ENCODE data around the gene FBXL20. TPM values are rescaled to one million over a fixed set of nuclear protein-coding genes. Genes with fewer than 3 reads are reported as not detected.

The FBXL20 gene
- total and polyA plus RNA-seq, 4 donors: 1.6 to 8.4 (median 5.2) TPM

DNA sequence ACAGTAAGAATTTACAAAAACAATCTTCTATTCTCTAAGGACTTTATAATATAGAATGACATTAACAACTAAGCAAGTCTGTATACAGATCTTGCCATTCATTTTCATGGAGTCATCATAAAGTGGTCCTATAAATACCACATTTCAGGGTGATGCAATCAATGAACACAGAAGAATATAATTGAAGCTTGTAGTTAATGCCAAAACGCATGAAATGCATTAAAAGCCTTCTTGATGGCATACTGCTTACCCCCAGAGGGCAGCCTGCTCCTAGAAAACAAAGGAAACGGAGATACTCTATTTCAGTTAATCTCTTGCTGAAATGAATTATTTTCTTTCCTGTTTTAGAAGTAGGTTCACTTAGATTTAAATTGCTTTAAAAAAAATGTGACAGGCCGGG, 130.5 kb downstream of the FBXL20 start:
- Histone ChIP-seq H3K9me3 (ENCODE audit: control insufficient read depth in 4 of 4, low read length in 3 of 4) (no peaks in the 10 kb centered on the region), H3K4me1 (ENCODE audit: control insufficient read depth in 4 of 4, insufficient read depth in 4 of 4, low read length in 3 of 4) (no peaks in the 10 kb centered on the region), H3K9ac (ENCODE audit: low read depth in 1 of 2, low read length in 2 of 2) (no peak overlapping the region), H3K27me3 (ENCODE audit: control insufficient read depth in 4 of 4, insufficient read depth in 4 of 4, low read length in 3 of 4) (no peaks in the 10 kb centered on the region), H3K27ac (ENCODE audit: low read depth in 1 of 2, low read length in 2 of 2) (no peak overlapping the region), H3K4me3 (ENCODE audit: low read depth in 1 of 3, low read length in 3 of 3) (no peak overlapping the region), H3K36me3 (ENCODE audit: control insufficient read depth in 4 of 4, insufficient read depth in 3 of 4, low read depth in 1 of 4, low read length in 3 of 4) (peaks cover 3 to 20% (median 14%) of the 10 kb centered on the region in 4 donors)
- 45% methylated on average over 3 of the region's 3 CpGs for WGBS
- no peak for DNase-seq (ENCODE audit: low spot score)
- TF ChIP-seq, protein P1, sequence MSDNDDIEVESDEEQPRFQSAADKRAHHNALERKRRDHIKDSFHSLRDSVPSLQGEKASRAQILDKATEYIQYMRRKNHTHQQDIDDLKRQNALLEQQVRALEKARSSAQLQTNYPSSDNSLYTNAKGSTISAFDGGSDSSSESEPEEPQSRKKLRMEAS (IDR thresholded peaks at IDR 0.05): no peak
- no peak for TF ChIP-seq YY1 (IDR thresholded peaks at IDR 0.05)
- peak; percentile 72 to 76 for TF ChIP-seq RAD21 (IDR thresholded peaks at IDR 0.05)
- no peak for TF ChIP-seq HNF4G (IDR thresholded peaks at IDR 0.05)
- no peak for TF ChIP-seq JUND (IDR thresholded peaks at IDR 0.05)
- no peak for TF ChIP-seq EGR1 (IDR thresholded peaks at IDR 0.05; ENCODE audit: low read depth in 2 of 2)
- TF ChIP-seq NR2F2 (IDR thresholded peaks at IDR 0.05): no peak
- TF ChIP-seq, protein P2, sequence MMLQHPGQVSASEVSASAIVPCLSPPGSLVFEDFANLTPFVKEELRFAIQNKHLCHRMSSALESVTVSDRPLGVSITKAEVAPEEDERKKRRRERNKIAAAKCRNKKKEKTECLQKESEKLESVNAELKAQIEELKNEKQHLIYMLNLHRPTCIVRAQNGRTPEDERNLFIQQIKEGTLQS (IDR thresholded peaks at IDR 0.05): no peak
- TF ChIP-seq, protein P3, sequence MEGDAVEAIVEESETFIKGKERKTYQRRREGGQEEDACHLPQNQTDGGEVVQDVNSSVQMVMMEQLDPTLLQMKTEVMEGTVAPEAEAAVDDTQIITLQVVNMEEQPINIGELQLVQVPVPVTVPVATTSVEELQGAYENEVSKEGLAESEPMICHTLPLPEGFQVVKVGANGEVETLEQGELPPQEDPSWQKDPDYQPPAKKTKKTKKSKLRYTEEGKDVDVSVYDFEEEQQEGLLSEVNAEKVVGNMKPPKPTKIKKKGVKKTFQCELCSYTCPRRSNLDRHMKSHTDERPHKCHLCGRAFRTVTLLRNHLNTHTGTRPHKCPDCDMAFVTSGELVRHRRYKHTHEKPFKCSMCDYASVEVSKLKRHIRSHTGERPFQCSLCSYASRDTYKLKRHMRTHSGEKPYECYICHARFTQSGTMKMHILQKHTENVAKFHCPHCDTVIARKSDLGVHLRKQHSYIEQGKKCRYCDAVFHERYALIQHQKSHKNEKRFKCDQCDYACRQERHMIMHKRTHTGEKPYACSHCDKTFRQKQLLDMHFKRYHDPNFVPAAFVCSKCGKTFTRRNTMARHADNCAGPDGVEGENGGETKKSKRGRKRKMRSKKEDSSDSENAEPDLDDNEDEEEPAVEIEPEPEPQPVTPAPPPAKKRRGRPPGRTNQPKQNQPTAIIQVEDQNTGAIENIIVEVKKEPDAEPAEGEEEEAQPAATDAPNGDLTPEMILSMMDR (IDR thresholded peaks at IDR 0.05; ENCODE audit: low read depth, low read length, missing input control): peak; percentile 48
- TF ChIP-seq SP1 (IDR thresholded peaks at IDR 0.05): no peak
- no peak for TF ChIP-seq GABPA (IDR thresholded peaks at IDR 0.05 in 1 of 2, conservative IDR thresholded peaks at IDR 0.05 in 1 of 2)
- no peak for TF ChIP-seq HNF4A (conservative IDR thresholded peaks at IDR 0.05)
- no peak for TF ChIP-seq TAF1 (conservative IDR thresholded peaks at IDR 0.05)
- TF ChIP-seq RXRA (IDR thresholded peaks at IDR 0.05): no peak

DNA sequence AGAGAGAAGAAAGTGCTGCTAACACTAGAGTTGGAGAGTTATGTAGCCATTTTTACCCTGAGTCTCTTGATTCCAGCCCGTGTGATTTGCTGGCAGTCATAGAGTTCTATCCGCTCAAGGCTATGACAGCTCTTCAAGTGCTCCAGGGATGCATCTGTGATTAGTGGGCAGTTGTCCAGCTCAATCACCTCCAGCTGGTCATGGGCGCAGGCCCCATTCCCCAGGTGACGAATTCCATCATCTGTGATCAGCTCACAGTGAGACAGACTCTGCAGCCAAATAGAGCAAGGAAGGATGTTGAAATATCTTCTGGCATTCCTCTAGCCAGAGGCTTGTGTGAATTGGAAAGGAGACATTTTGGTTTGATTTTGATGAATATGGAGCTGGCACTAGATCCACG, 137.3 kb downstream of the FBXL20 start:
- no peak overlapping the region for H3K4me3 ChIP-seq (ENCODE audit: low read depth in 1 of 3, low read length in 3 of 3)
- H3K9me3 ChIP-seq (ENCODE audit: control insufficient read depth in 4 of 4, low read length in 3 of 4): no peaks in the 10 kb centered on the region
- peaks cover 6 to 46% (median 28%) of the 10 kb centered on the region in 4 donors for H3K36me3 ChIP-seq (ENCODE audit: control insufficient read depth in 4 of 4, insufficient read depth in 3 of 4, low read depth in 1 of 4, low read length in 3 of 4)
- no peak overlapping the region for H3K27ac ChIP-seq (ENCODE audit: low read depth in 1 of 2, low read length in 2 of 2)
- no peak for DNase-seq (ENCODE audit: low spot score)
- peaks cover 0 to 2% (median 0%) of the 10 kb centered on the region in 4 donors for H3K4me1 ChIP-seq (ENCODE audit: control insufficient read depth in 4 of 4, insufficient read depth in 4 of 4, low read length in 3 of 4)
- TF ChIP-seq YY1 (IDR thresholded peaks at IDR 0.05) (no peak), RAD21 (IDR thresholded peaks at IDR 0.05) (no peak), HNF4G (IDR thresholded peaks at IDR 0.05) (no peak), TAF1 (conservative IDR thresholded peaks at IDR 0.05) (no peak), JUND (IDR thresholded peaks at IDR 0.05) (no peak), GABPA (IDR thresholded peaks at IDR 0.05 in 1 of 2, conservative IDR thresholded peaks at IDR 0.05 in 1 of 2) (no peak), FOXA1 (IDR thresholded peaks at IDR 0.05) (no peak), HNF4A (conservative IDR thresholded peaks at IDR 0.05) (no peak), EGR1 (IDR thresholded peaks at IDR 0.05; ENCODE audit: low read depth in 2 of 2) (no peak)
- TF ChIP-seq, protein P2 (IDR thresholded peaks at IDR 0.05): no peak
- TF ChIP-seq, protein P1 (IDR thresholded peaks at IDR 0.05): no peak
- WGBS: 90% methylated on average over 5 of the region's 5 CpGs
- no peak overlapping the region for H3K9ac ChIP-seq (ENCODE audit: low read depth in 1 of 2, low read length in 2 of 2)
- H3K27me3 ChIP-seq (ENCODE audit: control insufficient read depth in 4 of 4, insufficient read depth in 4 of 4, low read length in 3 of 4): no peaks in the 10 kb centered on the region

DNA sequence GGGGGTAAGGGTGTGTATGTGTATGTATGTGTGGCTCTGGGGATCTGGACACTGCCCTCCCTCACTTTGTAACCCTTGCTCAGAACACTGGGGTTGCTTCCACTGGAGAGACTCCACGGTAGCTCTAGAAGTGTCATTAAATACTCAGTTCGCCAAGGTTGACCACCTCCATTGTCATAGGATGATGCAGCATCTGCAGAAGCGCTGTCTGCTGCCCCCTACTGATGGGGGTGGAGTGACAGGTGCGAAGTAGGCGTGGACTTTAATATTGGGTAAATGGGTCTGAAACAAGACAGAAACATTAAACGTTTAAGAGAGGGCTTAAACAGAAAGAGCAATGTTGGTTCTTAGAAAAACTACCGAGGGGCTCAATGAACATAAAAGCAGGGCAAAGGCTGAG, 140.1 kb downstream of the FBXL20 start:
- Histone ChIP-seq H3K27me3 (ENCODE audit: control insufficient read depth in 4 of 4, insufficient read depth in 4 of 4, low read length in 3 of 4) (no peaks in the 10 kb centered on the region), H3K27ac (ENCODE audit: low read depth in 1 of 2, low read length in 2 of 2) (no peak overlapping the region), H3K36me3 (ENCODE audit: control insufficient read depth in 4 of 4, insufficient read depth in 3 of 4, low read depth in 1 of 4, low read length in 3 of 4) (peaks cover 5 to 42% (median 22%) of the 10 kb centered on the region in 4 donors), H3K4me3 (ENCODE audit: low read depth in 1 of 3, low read length in 3 of 3) (no peak overlapping the region), H3K4me1 (ENCODE audit: control insufficient read depth in 4 of 4, insufficient read depth in 4 of 4, low read length in 3 of 4) (peaks cover 0 to 22% (median 10%) of the 10 kb centered on the region in 4 donors), H3K9ac (ENCODE audit: low read depth in 1 of 2, low read length in 2 of 2) (no peak overlapping the region), H3K9me3 (ENCODE audit: control insufficient read depth in 4 of 4, low read length in 3 of 4) (no peaks in the 10 kb centered on the region)
- no peak for DNase-seq (ENCODE audit: low spot score)
- WGBS: 88% methylated on average over 7 of the region's 7 CpGs
- no peak for TF ChIP-seq TAF1 (conservative IDR thresholded peaks at IDR 0.05)
- TF ChIP-seq EGR1 (IDR thresholded peaks at IDR 0.05; ENCODE audit: low read depth in 2 of 2): no peak
- TF ChIP-seq, protein P3 (IDR thresholded peaks at IDR 0.05; ENCODE audit: low read depth, low read length, missing input control): no peak
- TF ChIP-seq, protein P4, sequence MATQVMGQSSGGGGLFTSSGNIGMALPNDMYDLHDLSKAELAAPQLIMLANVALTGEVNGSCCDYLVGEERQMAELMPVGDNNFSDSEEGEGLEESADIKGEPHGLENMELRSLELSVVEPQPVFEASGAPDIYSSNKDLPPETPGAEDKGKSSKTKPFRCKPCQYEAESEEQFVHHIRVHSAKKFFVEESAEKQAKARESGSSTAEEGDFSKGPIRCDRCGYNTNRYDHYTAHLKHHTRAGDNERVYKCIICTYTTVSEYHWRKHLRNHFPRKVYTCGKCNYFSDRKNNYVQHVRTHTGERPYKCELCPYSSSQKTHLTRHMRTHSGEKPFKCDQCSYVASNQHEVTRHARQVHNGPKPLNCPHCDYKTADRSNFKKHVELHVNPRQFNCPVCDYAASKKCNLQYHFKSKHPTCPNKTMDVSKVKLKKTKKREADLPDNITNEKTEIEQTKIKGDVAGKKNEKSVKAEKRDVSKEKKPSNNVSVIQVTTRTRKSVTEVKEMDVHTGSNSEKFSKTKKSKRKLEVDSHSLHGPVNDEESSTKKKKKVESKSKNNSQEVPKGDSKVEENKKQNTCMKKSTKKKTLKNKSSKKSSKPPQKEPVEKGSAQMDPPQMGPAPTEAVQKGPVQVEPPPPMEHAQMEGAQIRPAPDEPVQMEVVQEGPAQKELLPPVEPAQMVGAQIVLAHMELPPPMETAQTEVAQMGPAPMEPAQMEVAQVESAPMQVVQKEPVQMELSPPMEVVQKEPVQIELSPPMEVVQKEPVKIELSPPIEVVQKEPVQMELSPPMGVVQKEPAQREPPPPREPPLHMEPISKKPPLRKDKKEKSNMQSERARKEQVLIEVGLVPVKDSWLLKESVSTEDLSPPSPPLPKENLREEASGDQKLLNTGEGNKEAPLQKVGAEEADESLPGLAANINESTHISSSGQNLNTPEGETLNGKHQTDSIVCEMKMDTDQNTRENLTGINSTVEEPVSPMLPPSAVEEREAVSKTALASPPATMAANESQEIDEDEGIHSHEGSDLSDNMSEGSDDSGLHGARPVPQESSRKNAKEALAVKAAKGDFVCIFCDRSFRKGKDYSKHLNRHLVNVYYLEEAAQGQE (IDR thresholded peaks at IDR 0.05): no peak
- no peak for TF ChIP-seq YY1 (IDR thresholded peaks at IDR 0.05)
- no peak for TF ChIP-seq RXRA (IDR thresholded peaks at IDR 0.05)
- TF ChIP-seq JUND (IDR thresholded peaks at IDR 0.05): no peak
- no peak for TF ChIP-seq FOXA1 (IDR thresholded peaks at IDR 0.05)
- TF ChIP-seq FOXA2 (IDR thresholded peaks at IDR 0.05): no peak

Measured in liver (tissue), 9 donors.